NCI-H146 treated with DMSO at 0.1 percent for 48 hours (cell line): ENCODE results near the gene ENDOD1.

Experiments
- DNase-seq: peaks from one replicate; lab custom pipeline; 2025; ENCODE audit not compliant: unreplicated experiment; lab: John Stamatoyannopoulos, UW

The ENDOD1 gene

DNA sequence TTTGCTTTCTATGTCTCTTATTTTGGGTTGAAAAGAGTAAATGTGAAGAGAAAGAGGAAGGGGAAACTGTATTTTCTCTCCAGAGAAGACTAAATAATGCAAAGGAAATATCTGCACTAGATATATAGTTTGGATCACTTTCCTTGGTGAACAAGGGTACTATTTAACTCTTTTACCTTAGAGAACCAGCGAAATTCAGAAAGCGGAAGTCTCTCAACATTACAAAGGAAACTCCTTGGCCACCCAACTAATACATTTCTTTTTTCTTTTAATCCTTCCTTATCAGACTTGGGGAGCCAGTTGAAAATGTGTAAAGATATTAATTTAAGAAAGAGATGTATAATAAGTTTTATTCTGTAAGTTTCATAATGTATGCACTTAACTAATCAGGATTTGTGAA lies 77.1 kb downstream of the ENDOD1 start:
- no peak for DNase-seq

DNA sequence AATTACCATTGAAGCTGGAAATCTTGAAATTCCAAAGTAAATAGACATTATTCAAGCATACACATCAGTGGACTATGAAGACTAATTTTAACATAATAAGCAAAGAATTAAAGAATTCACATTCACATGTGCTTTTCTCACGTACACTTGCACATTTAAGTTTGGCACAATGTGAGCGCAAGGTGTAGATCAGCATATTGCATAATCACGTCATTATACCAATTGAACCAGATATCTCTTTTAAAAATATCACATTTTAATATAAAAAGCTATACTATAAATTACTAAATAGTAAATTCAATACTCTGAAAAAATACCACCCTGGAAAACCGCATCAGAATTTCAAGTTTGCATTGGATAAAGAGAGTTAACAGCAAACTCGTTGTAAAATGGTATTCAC lies 80.6 kb downstream of the ENDOD1 start:
- no peak for DNase-seq

DNA sequence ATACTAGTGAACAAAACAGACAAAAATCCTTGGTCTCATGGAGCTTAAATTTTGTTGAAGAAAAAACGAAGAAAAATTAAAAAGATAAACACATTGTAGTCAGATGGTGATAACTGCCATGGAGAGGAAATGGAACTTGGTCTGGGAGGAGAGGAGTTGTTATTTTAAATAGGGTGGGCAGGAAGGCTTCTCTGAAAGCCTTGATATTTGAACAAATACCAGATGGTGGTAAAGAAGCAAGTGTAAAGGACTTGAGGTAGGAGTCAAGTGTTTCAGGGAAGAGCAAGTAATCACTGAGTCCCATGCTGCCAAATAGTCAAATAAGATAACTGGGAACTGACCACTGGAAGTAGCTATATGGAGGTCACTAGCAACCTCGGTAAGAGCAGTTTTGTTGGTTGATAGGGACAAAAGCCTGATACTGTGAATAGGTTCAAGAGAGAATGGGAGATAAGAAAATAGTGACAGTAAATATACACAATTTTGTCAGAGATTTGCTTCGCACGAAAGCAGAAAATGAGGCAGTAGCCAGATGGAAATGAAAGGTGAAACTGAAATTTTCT lies 86.3 kb downstream of the ENDOD1 start:
- DNase-seq: no peak
